GM18873 (cell line): ENCODE results near the gene DLK1.

Experiments used
- ATAC-seq: cut with Tn5 transposase; IDR thresholded peaks from one replicate; pipeline ENCODE4 v1.9.1; 2021; ENCODE audit warnings: mild to moderate bottlenecking, moderate library complexity, moderate number of reproducible peaks; ENCODE audit not compliant: unreplicated experiment, low FRiP score

Gene DLK1

GRCh38 chr14:100749967-100750597 lies 23.4 kb downstream of the DLK1 start:
- no peak for ATAC-seq

DNA sequence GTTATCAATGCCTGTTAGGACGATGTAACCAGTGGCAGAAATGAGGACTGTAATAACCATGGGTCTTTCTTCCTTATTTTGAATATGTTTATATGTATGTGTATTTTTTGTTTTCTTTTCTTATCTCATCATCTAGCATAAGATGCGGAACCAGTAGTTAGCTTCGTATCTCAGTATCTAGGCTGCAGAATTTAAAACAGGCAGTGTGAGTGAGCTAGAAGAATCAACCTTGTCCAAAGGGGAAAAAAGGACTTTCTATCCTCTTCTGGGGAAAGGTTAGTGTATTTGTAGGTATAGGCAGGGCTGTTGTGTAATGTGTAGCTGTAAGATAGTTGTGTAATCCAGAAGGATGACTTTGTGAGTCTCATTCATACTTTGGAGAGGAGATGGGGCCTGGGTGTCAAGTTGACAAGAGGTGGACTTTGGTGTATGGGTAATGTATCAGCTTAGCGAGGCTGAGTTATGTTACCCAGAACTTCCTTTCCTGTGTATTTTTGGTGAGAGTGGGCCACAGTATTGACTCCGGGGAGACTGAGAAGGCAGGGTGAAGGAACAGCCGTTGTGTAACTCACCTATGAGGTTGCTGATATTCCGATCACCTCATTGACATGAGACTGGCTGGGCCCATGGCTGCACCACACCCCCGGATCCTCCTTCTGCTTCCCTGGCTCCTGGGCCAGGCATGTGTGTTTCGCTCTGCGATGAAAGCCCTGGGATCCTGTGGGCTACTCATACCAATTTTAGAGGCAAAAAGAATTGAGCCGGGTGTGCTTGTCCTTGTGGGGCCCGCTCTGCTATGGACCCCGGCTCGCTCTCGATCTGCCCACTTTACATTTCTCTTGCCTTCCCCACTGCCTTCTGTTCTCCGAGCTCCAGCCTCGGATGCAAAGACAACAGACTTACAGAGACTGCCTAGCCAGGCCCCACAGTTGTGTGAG lies 24.3 kb downstream of the DLK1 start:
- ATAC-seq, result no peak

- no peak for ATAC-seq
Observed at GRCh38 chr14:100754020-100754419, 27.3 kb downstream of the DLK1 start.

DNA sequence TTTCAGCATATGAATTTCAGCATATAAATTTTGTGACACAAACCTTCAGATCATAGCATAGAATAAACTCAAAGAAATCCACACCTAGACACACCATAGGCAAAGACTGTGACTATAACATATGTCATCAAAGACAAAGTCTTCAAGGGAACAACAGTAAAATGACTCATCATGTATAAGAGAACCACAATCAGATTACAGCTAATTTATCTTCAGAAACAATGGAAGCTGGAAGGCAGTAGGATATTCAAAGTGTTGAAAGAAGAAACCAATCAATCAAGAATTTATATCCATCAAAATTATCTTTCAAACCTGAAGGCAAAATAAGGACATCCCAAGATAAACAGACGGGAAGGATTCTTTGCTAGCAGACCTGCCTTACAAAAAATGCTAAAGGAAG lies 29.0 kb downstream of the DLK1 start:
- ATAC-seq, result no peak

DNA sequence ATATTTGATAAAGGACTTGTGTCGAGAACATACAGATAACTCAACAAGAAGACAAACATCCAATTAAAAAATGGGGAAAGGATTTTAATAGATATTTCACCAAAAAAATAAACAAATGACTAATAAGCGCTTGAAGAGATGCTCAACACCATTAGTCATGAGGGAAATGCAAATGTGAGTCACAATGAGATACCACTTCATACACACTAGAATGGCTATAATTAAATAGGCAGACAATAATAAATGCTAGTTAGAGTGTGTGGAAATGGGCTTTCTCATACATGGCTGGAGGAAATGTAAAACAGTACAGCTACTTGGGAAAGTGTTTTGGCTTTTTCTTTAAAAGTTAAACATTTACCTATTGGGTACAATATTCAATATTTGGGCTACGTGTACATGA lies 34.8 kb downstream of the DLK1 start:
- no peak for ATAC-seq

DNA sequence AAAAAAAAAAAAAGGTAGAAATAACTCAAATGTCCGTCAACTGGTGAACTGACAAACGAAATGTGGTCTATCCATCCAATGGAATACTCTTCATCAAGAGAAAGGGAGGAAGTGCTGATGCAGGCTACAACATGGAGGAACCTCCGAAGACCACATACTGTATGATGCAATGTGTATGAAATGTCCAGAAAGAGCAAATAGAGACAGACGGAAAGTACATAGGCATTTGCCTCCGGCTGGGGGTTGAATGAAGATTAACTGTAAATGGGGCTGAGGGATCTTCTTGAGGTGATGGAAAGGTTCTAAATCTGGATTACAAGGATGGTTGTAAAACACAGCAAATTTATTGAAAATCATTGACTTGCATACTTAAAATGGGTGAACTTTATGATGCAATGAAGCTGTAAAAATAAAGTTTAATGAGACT lies 35.4 kb downstream of the DLK1 start:
- ATAC-seq, result no peak

- ATAC-seq, result no peak
Observed at GRCh38 chr14:100762901-100763300, 36.2 kb downstream of the DLK1 start.

GRCh38 chr14:100764471-100765115 lies 37.9 kb downstream of the DLK1 start:
- no peak for ATAC-seq

DNA sequence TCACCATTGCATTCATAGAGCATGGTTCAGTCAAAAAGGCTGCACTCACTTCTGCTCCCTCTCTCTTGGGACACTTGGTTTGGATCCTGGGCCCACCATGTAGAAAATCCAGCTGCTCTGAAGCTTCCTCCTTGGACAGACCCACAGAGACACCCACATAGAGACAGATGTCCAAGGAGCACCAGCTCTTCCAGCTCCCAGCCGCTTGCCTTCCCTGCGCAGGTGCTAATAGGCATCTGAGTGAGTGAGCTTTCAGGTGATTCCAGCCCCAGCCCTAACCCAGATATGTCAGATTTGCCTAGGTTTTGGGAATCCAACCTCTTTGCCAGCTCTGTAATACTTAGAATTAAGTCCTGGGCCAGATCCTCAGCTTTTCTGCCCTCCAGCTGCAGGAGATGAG lies 38.6 kb downstream of the DLK1 start:
- ATAC-seq, result no peak

DNA sequence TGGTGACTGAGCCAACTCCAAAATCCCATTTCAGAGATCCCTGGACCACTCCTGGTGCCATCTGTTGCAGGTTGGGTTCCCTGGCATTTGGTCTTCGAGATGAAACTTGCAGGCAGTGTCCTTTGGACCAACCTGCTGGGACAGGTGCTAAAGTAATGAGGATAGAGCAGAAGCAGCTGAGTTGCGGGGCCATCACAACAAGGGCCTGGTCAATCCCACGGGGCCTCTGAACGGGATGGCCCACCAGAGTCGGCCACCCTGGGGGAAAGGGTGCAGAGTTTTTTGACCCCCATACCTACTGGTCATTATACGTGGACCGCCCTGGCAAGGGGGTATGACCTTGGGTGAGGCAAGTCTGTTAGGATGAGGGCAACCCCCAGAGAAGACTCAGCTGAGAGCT lies 39.3 kb downstream of the DLK1 start:
- no peak for ATAC-seq

- no peak for ATAC-seq
Observed at GRCh38 chr14:100767003-100767787, 40.5 kb downstream of the DLK1 start.

- ATAC-seq, result no peak
Observed at GRCh38 chr14:100767788-100768536, 41.3 kb downstream of the DLK1 start.

GRCh38 chr14:100769035-100769939 lies 42.6 kb downstream of the DLK1 start:
- no peak for ATAC-seq

DNA sequence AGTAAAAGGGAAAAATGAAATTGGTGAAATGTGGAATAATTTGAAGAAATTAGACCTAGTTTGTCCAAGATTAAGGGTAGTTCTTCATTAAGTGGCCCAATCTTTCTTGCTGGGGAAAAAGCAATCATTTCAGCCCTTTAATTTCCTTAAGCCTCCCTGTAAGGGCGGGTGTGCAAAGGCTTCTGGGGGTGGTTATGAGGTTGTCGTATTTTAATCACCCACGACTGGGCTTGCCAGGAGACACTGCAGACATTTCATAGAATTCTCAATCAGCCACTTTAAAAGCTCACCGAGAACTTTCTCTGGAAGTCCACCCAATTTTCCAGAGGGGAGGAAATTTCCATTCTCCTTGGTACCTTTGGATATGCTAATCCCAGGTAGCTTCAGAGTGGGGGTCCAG lies 43.4 kb downstream of the DLK1 start:
- ATAC-seq, result no peak

DNA sequence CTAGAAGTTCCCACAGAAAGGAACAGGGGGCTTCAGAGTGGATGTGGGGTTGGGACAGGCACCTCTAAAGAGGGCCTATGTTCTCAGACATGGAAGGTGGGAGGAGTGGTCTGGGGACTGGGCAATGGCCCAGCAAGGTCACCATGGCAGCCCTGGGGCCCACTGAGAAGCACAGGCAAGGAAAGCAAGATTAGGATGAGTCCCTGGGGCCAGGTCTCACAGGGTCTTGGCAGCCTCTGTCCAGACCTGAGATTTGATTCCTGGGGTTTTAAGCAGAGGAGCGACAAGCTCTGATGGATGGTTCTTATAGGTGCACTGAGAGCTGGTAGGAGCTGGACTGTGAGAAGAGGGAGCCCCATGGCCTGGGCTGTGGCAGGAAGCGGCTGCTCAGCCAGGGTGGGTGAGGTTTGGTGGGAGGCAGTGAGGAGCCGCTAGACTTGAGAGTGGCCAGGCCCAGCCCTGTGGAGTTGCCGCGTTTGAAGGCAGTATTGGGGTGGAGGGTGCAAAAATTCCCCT lies 44.0 kb downstream of the DLK1 start:
- no peak for ATAC-seq

DNA sequence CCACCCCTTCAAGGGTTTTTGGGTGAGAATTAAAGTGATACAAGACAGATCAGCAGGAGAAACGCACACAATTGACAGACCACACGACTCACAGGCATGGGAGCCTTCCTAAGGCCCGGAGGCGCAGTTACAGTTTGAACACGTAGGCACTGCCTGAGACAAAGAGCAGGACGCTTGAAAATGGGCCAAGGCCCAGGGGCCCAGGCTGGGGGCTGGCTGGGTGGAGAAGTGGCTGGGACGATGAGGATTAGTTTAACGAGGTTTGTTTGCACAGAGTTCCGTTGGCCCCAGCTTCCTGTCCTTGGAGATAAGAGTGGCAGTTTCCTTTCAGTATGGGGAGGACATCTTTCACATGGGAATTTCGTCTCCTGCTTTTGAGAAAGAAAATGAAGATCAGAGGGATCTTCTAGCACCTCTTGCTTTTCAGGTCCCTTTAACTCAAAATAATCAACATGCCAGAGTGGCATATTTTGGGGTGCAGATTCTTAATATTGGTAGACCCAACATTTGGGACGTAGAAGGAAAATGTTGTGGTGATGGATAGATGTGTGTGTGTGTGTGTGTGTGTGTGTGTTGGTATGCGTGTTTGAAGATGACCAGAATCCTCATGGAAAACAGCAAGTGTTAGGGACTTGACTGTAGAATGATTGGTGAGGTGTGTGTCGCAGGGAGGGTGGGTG lies 44.6 kb downstream of the DLK1 start:
- no peak for ATAC-seq

- ATAC-seq, result no peak
Observed at GRCh38 chr14:100772607-100773165, 46.0 kb downstream of the DLK1 start.
